PC-3 (cell line): ENCODE results near the gene DYNC1I1. TPM values are rescaled to one million over a fixed set of nuclear protein-coding genes. Genes with fewer than 3 reads are reported as not detected.

Experiments used
- ATAC-seq: fragments of 200-7000 bp; cut with Tn5 transposase; 2 replicates; pipeline ENCODE4 v1.9.1; 2020; ENCODE audit warnings: mild to moderate bottlenecking, moderate library complexity
- BruUV-seq: library from RNA; stranded (reverse); fragments of 400-500 nt; replicated peaks from 2 replicates; lab custom pipeline; 2021; lab: Mats Ljungman, UMichigan
- CTCF ChIA-PET: fragments of 300-600 bp; sonication (Branson Sonifier 250); formaldehyde crosslinking; loops from one replicate; lab custom pipeline; 2022; ENCODE audit warnings: antibody characterized with exemption; lab: Charles Lee
- POLR2A ChIA-PET: fragments of 300-600 bp; sonication (Branson Sonifier 250); formaldehyde crosslinking; loops from one replicate; lab custom pipeline; 2022; ENCODE audit warnings: antibody characterized with exemption; ENCODE audit not compliant: unreplicated experiment; lab: Charles Lee
- DNase-seq: peaks from one replicate; pipeline ENCODE4 v3.0.0-alpha.2; 2015
- H2AFZ ChIP-seq: fragments of 300-600 bp; sonication (generic); 2 replicates; pipeline ENCODE4 v1.6.0; 2016; ENCODE audit warnings: antibody characterized with exemption, low read length
- H3F3A ChIP-seq: fragments of 300-600 bp; sonication (generic); one replicate; pipeline ENCODE4 v1.6.0; 2017; ENCODE audit warnings: antibody characterized with exemption, low read length, control low read depth, mild to moderate bottlenecking; ENCODE audit not compliant: unreplicated experiment
- H3K27ac ChIP-seq: fragments of 300-600 bp; sonication (generic); 2 replicates; pipeline ENCODE4 v1.5.1; 2016; ENCODE audit warnings: mild to moderate bottlenecking, low read length
- H3K27me3 ChIP-seq: fragments of 300-600 bp; sonication (generic); 2 replicates; pipeline ENCODE4 v1.6.1; 2016; ENCODE audit warnings: low read length, mixed read lengths
- H3K36me3 ChIP-seq: fragments of 300-600 bp; sonication (generic); 2 replicates; pipeline ENCODE4 v1.6.1; 2016; ENCODE audit warnings: low read depth, mixed run types, low read length, mixed read lengths
- H3K4me1 ChIP-seq: fragments of 300-600 bp; sonication (generic); 2 replicates; pipeline ENCODE4 v1.5.1; 2016; ENCODE audit warnings: low read length; ENCODE audit not compliant: insufficient read depth
- H3K4me2 ChIP-seq: fragments of 300-600 bp; sonication (generic); 2 replicates; pipeline ENCODE4 v1.6.0; 2016; ENCODE audit warnings: low read length
- H3K4me3 ChIP-seq: fragments of 300-600 bp; sonication (generic); 2 replicates; pipeline ENCODE4 v1.5.1; 2016; ENCODE audit warnings: mild to moderate bottlenecking, low read length, mixed read lengths
- H3K79me2 ChIP-seq: fragments of 300-600 bp; sonication (generic); 2 replicates; pipeline ENCODE4 v1.6.1; 2017; ENCODE audit warnings: low read length, mixed read lengths
- H3K9ac ChIP-seq: fragments of 300-600 bp; sonication (generic); 2 replicates; pipeline ENCODE4 v1.6.0; 2016; ENCODE audit warnings: mild to moderate bottlenecking, low read length
- H3K9me2 ChIP-seq: fragments of 300-600 bp; sonication (generic); replicated peaks from 2 replicates; pipeline ENCODE4 v1.6.1; 2016; ENCODE audit warnings: mixed run types, low read length, mixed read lengths
- H3K9me3 ChIP-seq: fragments of 300-600 bp; sonication (generic); 2 replicates; pipeline ENCODE4 v1.6.1; 2016; ENCODE audit warnings: low read length, mixed read lengths
- H4K20me1 ChIP-seq: fragments of 300-600 bp; sonication (generic); 2 replicates; pipeline ENCODE4 v1.6.1; 2016; ENCODE audit warnings: low read length, mixed read lengths
- EZH2 ChIP-seq: fragments of 300-600 bp; sonication (generic); IDR thresholded peaks from one replicate; pipeline ENCODE4 v1.6.1; 2017; ENCODE audit warnings: antibody characterized with exemption, mild to moderate bottlenecking, low read length; ENCODE audit not compliant: unreplicated experiment
- EZH2phosphoT487 ChIP-seq: fragments of 300-600 bp; sonication (generic); IDR thresholded peaks from 2 replicates; pipeline ENCODE4 v1.6.1; 2018; ENCODE audit warnings: mild to moderate bottlenecking, antibody characterized with exemption, low read length, borderline replicate concordance
- intact Hi-C: fragments of 100-400 bp; cut with micrococcal nuclease; formaldehyde crosslinking; loops from 2 replicates; pipeline ENCODE4 v1.9.0; 2023
- total RNA-seq: library from RNA; depleted of rRNA; stranded (reverse); fragments of >200 nt; gene quantifications from 2 replicates; pipeline ENCODE4 v1.2.3, GENCODE V29; 2014
- TF ChIP-seq, protein P1 (sequence below): fragments of 300-600 bp; sonication (generic); conservative IDR thresholded peaks from 2 replicates; pipeline ENCODE4 v1.5.1; 2017; ENCODE audit warnings: antibody characterized with exemption, low read depth, mild to moderate bottlenecking, low read length

DYNC1I1 gene
- total RNA-seq, 1 experiment from 2014 or later: 2.4 TPM

DNA sequence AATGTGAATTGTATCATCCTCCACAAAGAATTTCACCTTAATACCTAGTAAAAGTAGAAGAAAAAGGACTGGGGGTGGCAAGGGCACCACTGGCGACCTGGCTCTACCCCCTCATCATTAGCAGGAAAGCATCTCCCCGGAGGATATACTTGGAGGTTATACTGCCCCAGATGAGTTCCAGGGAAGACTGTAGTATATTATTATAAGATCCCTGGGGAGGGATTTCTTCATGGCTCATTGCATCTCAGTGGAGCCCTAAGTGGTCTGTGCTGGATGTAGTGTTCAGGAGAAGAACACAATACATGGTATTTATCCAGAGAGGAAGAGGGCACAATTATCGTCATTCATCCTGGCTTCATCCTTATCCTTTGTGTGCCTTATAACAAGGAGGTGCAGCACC lies 14.2 kb upstream of the DYNC1I1 start:
- ChIA-PET CTCF (no interaction called here), POLR2A (no interaction called here)
- peaks cover 65% of the 10 kb centered on the region for H3K27me3 ChIP-seq
- DNase-seq: no peak
- H3K4me3 ChIP-seq: no peak overlapping the region
- no peaks in the 10 kb centered on the region for H4K20me1 ChIP-seq
- H2AFZ ChIP-seq: no peak overlapping the region
- intact Hi-C loops: no loop called here
- no peak for TF ChIP-seq EZH2phosphoT487
- TF ChIP-seq EZH2: no peak
- H3F3A ChIP-seq: no peaks in the 10 kb centered on the region
- no peaks in the 10 kb centered on the region for H3K9me2 ChIP-seq
- no peak overlapping the region for H3K4me2 ChIP-seq
- H3K79me2 ChIP-seq: no peaks in the 10 kb centered on the region
- BruUV-seq: no TSS peak
- no peak overlapping the region for H3K9ac ChIP-seq
- H3K4me1 ChIP-seq: no peaks in the 10 kb centered on the region
- no peaks in the 10 kb centered on the region for H3K9me3 ChIP-seq
- no peak for ATAC-seq
- H3K27ac ChIP-seq: no peak overlapping the region
- no peaks in the 10 kb centered on the region for H3K36me3 ChIP-seq

DNA sequence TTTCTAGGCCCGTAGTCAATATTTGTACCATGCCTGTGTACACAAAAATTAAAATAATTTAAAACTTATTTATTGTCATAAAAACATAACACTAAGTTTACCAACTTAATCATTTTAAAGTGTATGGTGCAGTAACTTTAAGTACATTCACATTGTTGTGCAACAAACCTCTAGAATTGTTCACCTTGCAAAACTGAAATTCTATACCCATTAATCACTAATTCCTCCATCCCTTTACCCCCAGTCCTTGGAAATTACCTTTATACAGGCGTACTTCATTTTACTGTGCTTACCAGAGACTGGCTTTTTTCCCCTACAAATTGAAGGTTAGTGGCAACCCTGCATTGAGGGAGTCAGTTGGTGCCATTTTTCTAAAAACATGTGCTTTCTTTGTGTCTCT lies 6.3 kb upstream of the DYNC1I1 start:
- Histone ChIP-seq H3K27me3 (0 out of 2 replicates have a peak, but pooled peaks cover 2% of the 10 kb centered on the region), H3K27ac (no peak overlapping the region), H3K36me3 (no peaks in the 10 kb centered on the region), H3K9ac (no peak overlapping the region), H3K9me3 (no peaks in the 10 kb centered on the region), H3K4me1 (no peaks in the 10 kb centered on the region), H2AFZ (no peak overlapping the region), H3K4me2 (no peak overlapping the region), H4K20me1 (no peaks in the 10 kb centered on the region), H3F3A (no peaks in the 10 kb centered on the region), H3K79me2 (no peaks in the 10 kb centered on the region), H3K4me3 (no peak overlapping the region), H3K9me2 (no peaks in the 10 kb centered on the region)
- ChIA-PET CTCF (no interaction called here), POLR2A (no interaction called here)
- no peak for ATAC-seq
- BruUV-seq: no TSS peak
- DNase-seq: peak; percentile 20
- TF ChIP-seq EZH2phosphoT487: no peak
- TF ChIP-seq, protein P1, sequence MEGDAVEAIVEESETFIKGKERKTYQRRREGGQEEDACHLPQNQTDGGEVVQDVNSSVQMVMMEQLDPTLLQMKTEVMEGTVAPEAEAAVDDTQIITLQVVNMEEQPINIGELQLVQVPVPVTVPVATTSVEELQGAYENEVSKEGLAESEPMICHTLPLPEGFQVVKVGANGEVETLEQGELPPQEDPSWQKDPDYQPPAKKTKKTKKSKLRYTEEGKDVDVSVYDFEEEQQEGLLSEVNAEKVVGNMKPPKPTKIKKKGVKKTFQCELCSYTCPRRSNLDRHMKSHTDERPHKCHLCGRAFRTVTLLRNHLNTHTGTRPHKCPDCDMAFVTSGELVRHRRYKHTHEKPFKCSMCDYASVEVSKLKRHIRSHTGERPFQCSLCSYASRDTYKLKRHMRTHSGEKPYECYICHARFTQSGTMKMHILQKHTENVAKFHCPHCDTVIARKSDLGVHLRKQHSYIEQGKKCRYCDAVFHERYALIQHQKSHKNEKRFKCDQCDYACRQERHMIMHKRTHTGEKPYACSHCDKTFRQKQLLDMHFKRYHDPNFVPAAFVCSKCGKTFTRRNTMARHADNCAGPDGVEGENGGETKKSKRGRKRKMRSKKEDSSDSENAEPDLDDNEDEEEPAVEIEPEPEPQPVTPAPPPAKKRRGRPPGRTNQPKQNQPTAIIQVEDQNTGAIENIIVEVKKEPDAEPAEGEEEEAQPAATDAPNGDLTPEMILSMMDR: no peak
- no peak for TF ChIP-seq EZH2
- intact Hi-C loops: no loop called here

GRCh38 chr7:95766657-95767056 lies 5.7 kb upstream of the DYNC1I1 start:
- no peak overlapping the region for H2AFZ ChIP-seq
- ChIA-PET CTCF (no interaction called here), POLR2A (no interaction called here)
- no peaks in the 10 kb centered on the region for H3K4me1 ChIP-seq
- no peaks in the 10 kb centered on the region for H3K27me3 ChIP-seq
- no peaks in the 10 kb centered on the region for H3K9me3 ChIP-seq
- H3K4me2 ChIP-seq: no peak overlapping the region
- H3K9ac ChIP-seq: no peak overlapping the region
- H3K27ac ChIP-seq: no peak overlapping the region
- BruUV-seq: no TSS peak
- no peaks in the 10 kb centered on the region for H3F3A ChIP-seq
- no peak for DNase-seq
- no peaks in the 10 kb centered on the region for H4K20me1 ChIP-seq
- H3K4me3 ChIP-seq: no peak overlapping the region
- no peak for ATAC-seq
- TF ChIP-seq EZH2: no peak
- TF ChIP-seq, protein P1: no peak
- TF ChIP-seq EZH2phosphoT487: no peak
- H3K79me2 ChIP-seq: no peaks in the 10 kb centered on the region
- no peaks in the 10 kb centered on the region for H3K9me2 ChIP-seq
- intact Hi-C loops: no loop called here
- H3K36me3 ChIP-seq: no peaks in the 10 kb centered on the region
